HG03196 (cell line): Measurements from ENCODE around the gene PAX3.

Source experiments
- ATAC-seq: cut with Tn5 transposase; IDR thresholded peaks from one replicate; pipeline ENCODE4 v1.9.1; 2021; ENCODE audit not compliant: unreplicated experiment

PAX3 gene

GRCh38 chr2:222238072-222238471, 60.7 kb downstream of the PAX3 start:
- ATAC-seq: no peak

- ATAC-seq: no peak
Measured at GRCh38 chr2:222232839-222233238, 66.0 kb downstream of the PAX3 start.

GRCh38 chr2:222232372-222232771, 66.4 kb downstream of the PAX3 start:
- no peak for ATAC-seq

GRCh38 chr2:222228054-222228453, 70.7 kb downstream of the PAX3 start:
- ATAC-seq: no peak

- ATAC-seq: no peak
Measured at GRCh38 chr2:222218786-222219185, 80.0 kb downstream of the PAX3 start.

GRCh38 chr2:222217712-222218111, 81.1 kb downstream of the PAX3 start:
- ATAC-seq: no peak

- no peak for ATAC-seq
Measured at GRCh38 chr2:222214885-222215284, 83.9 kb downstream of the PAX3 start.

- no peak for ATAC-seq
Measured at GRCh38 chr2:222213049-222213448, 85.7 kb downstream of the PAX3 start.

GRCh38 chr2:222212571-222212970, 86.2 kb downstream of the PAX3 start:
- ATAC-seq: no peak

- ATAC-seq: no peak
Measured at GRCh38 chr2:222208010-222208690, 90.6 kb downstream of the PAX3 start.

- no peak for ATAC-seq
Measured at GRCh38 chr2:222205136-222205535, 93.7 kb downstream of the PAX3 start.

GRCh38 chr2:222203041-222203440, 95.8 kb downstream of the PAX3 start:
- ATAC-seq: no peak

- no peak for ATAC-seq
Measured at GRCh38 chr2:222196159-222196558, 102.6 kb downstream of the PAX3 start.

- no peak for ATAC-seq
Measured at GRCh38 chr2:222194669-222195068, 104.1 kb downstream of the PAX3 start.

GRCh38 chr2:222193328-222193983, 105.3 kb downstream of the PAX3 start:
- no peak for ATAC-seq

GRCh38 chr2:222180619-222181018, 118.2 kb downstream of the PAX3 start:
- no peak for ATAC-seq

- ATAC-seq: no peak
Measured at GRCh38 chr2:222179592-222179991, 119.2 kb downstream of the PAX3 start.

GRCh38 chr2:222178450-222178849, 120.3 kb downstream of the PAX3 start:
- ATAC-seq: no peak

GRCh38 chr2:222176890-222177289, 121.9 kb downstream of the PAX3 start:
- ATAC-seq: no peak

- ATAC-seq: no peak
Measured at GRCh38 chr2:222174450-222174849, 124.3 kb downstream of the PAX3 start.

GRCh38 chr2:222169346-222169745, 129.5 kb downstream of the PAX3 start:
- no peak for ATAC-seq

- no peak for ATAC-seq
Measured at GRCh38 chr2:222167762-222168161, 131.0 kb downstream of the PAX3 start.

GRCh38 chr2:222160944-222161343, 137.9 kb downstream of the PAX3 start:
- ATAC-seq: no peak
